ENCODE results near the gene ACAN. TPM values are rescaled to one million over a fixed set of nuclear protein-coding genes. Genes with fewer than 3 reads are reported as not detected.
A peak's percentile ranks its signal among the peaks of the same experiment; 100 is the strongest.

ACAN gene
- total RNA-seq, 1 experiment from 2014 or later = 0.96 TPM

GRCh38 chr15:88920186-88920891 lies 117.1 kb downstream of the ACAN start:
- DNase-seq (ENCODE audit: low read depth) = peak; percentile 70

- peak; percentile 87 for DNase-seq (ENCODE audit: low read depth)
These were observed 117.7 kb downstream of the ACAN start for GRCh38 chr15:88920892-88921435.

Other genes starting within 250 kb of the ACAN start
- 11.3 and 15.6 TPM in 2 replicates for gene AEN, start 182.1 kb upstream of the ACAN start, total RNA-seq (2014; rRNA removed; shearing (Covaris generic))
- 7.8 and 8.3 TPM in 2 replicates for gene ISG20, start 164.4 kb upstream of the ACAN start, total RNA-seq (2014; rRNA removed; shearing (Covaris generic))
- gene HAPLN3, start 92.1 kb downstream of the ACAN start, total RNA-seq (2014; rRNA removed; shearing (Covaris generic)) = 18.4 and 27.5 TPM in 2 replicates
- gene MFGE8, start 109.9 kb downstream of the ACAN start, total RNA-seq (2014; rRNA removed; shearing (Covaris generic)) = 45.1 and 62.4 TPM in 2 replicates

Data from RPMI7951 (cell line).